ENCODE results near the gene LRMDA. TPM values are rescaled to one million over a fixed set of nuclear protein-coding genes. Genes with fewer than 3 reads are reported as not detected.

Gene LRMDA
- total and polyA plus RNA-seq, 2 of the 8 experiments (the other 6 are each of a cell fraction or from before 2014, with no cell fraction given), result 0.86 to 2.8 TPM

- TF ChIP-seq TEAD4 (IDR thresholded peaks at IDR 0.05; ENCODE audit: low read depth, low read length) (no peak), RAD21 (IDR thresholded peaks at IDR 0.05 in 1 of 2, conservative IDR thresholded peaks at IDR 0.05 in 1 of 2; ENCODE audit: low read depth in 2 of 2, low read length in 2 of 2) (no peak), SRF (IDR thresholded peaks at IDR 0.05; ENCODE audit: low read depth, low read length) (no peak), TBP (IDR thresholded peaks at IDR 0.05; ENCODE audit: low read depth, low read length) (no peak), HDAC2 (IDR thresholded peaks at IDR 0.05; ENCODE audit: borderline replicate concordance in 1 of 2, low read depth in 2 of 2, low read length in 2 of 2) (no peak)
These were observed 717.8 kb downstream of the LRMDA start (continued) for GRCh38 chr10:76149182-76149581.
